H9 (cell line): ENCODE results near the gene SLC25A11. TPM values are rescaled to one million over a fixed set of nuclear protein-coding genes. Genes with fewer than 3 reads are reported as not detected.
A peak's percentile ranks its signal among the peaks of the same experiment; 100 is the strongest.

Source experiments
- DNase-seq: peaks from one replicate; pipeline ENCODE4 v3.0.0-alpha.2; 2017
- H2AFZ ChIP-seq: one replicate; pipeline ENCODE4 v1.6.1; 2013; ENCODE audit warnings: mild to moderate bottlenecking, low read length, control low read depth, moderate library complexity
- H2AK5ac ChIP-seq: 2 replicates; pipeline ENCODE4 v1.6.1; 2013; ENCODE audit warnings: low read length, control low read depth, mixed read lengths; ENCODE audit not compliant: insufficient read length
- H2BK120ac ChIP-seq: one replicate; pipeline ENCODE4 v1.6.1; 2013; ENCODE audit warnings: low read depth, mild to moderate bottlenecking, low read length, control low read depth, inconsistent platforms; ENCODE audit not compliant: poor library complexity, severe bottlenecking
- H2BK12ac ChIP-seq: 2 replicates; pipeline ENCODE4 v1.6.1; 2013; ENCODE audit warnings: low read length, control low read depth, mixed read lengths, low read depth; ENCODE audit not compliant: insufficient read length
- H2BK15ac ChIP-seq: 2 replicates; pipeline ENCODE4 v1.6.1; 2013; ENCODE audit warnings: low read depth, low read length, control low read depth
- H2BK20ac ChIP-seq: one replicate; pipeline ENCODE4 v1.6.1; 2013; ENCODE audit warnings: low read depth, mild to moderate bottlenecking, low read length, control low read depth, inconsistent platforms; ENCODE audit not compliant: poor library complexity, severe bottlenecking
- H2BK5ac ChIP-seq: 2 replicates; pipeline ENCODE4 v1.6.1; 2013; ENCODE audit warnings: low read length, control low read depth, mixed read lengths; ENCODE audit not compliant: insufficient read length
- H3K14ac ChIP-seq: 2 replicates; pipeline ENCODE4 v1.6.1; 2013; ENCODE audit warnings: low read length, control low read depth; ENCODE audit not compliant: insufficient read depth
- H3K18ac ChIP-seq: 2 replicates; pipeline ENCODE4 v1.6.1; 2013; ENCODE audit warnings: low read depth, mild to moderate bottlenecking, mixed read lengths, low read length, control low read depth; ENCODE audit not compliant: insufficient read length
- H3K23ac ChIP-seq: 2 replicates; pipeline ENCODE4 v1.6.1; 2013; ENCODE audit warnings: low read length, control low read depth, mixed read lengths, low read depth; ENCODE audit not compliant: insufficient read length
- H3K23me2 ChIP-seq: 2 replicates; pipeline ENCODE4 v1.6.1; 2013; ENCODE audit warnings: low read depth, mild to moderate bottlenecking, mixed read lengths, low read length, control low read depth; ENCODE audit not compliant: insufficient read length, poor library complexity, severe bottlenecking
- H3K27ac ChIP-seq: 2 replicates; pipeline ENCODE4 v1.5.1; 2013; ENCODE audit warnings: low read length, control low read depth, mixed read lengths, low read depth; ENCODE audit not compliant: insufficient read length
- H3K27me3 ChIP-seq: 2 replicates; pipeline ENCODE4 v1.6.1; 2013; ENCODE audit warnings: low read length, control low read depth, inconsistent platforms; ENCODE audit not compliant: insufficient read depth
- H3K4ac ChIP-seq: 2 replicates; pipeline ENCODE4 v1.6.1; 2013; ENCODE audit warnings: low read depth, mild to moderate bottlenecking, control low read depth, inconsistent platforms, low read length, moderate library complexity
- H3K4me1 ChIP-seq: 2 replicates; pipeline ENCODE4 v1.6.1; 2013; ENCODE audit warnings: low read length, control low read depth, inconsistent platforms; ENCODE audit not compliant: insufficient read depth
- H3K4me2 ChIP-seq: 2 replicates; pipeline ENCODE4 v1.6.1; 2013; ENCODE audit warnings: low read length, control low read depth, mixed read lengths; ENCODE audit not compliant: insufficient read length, insufficient read depth
- H3K56ac ChIP-seq: 2 replicates; pipeline ENCODE4 v1.6.1; 2013; ENCODE audit warnings: low read depth, mild to moderate bottlenecking, mixed read lengths, low read length, control low read depth; ENCODE audit not compliant: insufficient read length
- H3K79me1 ChIP-seq: 2 replicates; pipeline ENCODE4 v1.6.1; 2013; ENCODE audit warnings: low read depth, mild to moderate bottlenecking, moderate library complexity, low read length, control low read depth, inconsistent platforms; ENCODE audit not compliant: insufficient read depth, poor library complexity, severe bottlenecking
- H3K79me2 ChIP-seq: 2 replicates; pipeline ENCODE4 v1.6.1; 2013; ENCODE audit warnings: low read length, control low read depth, inconsistent platforms; ENCODE audit not compliant: insufficient read depth
- H3K9ac ChIP-seq: 2 replicates; pipeline ENCODE4 v1.6.1; 2013; ENCODE audit warnings: low read length, control low read depth, mixed read lengths; ENCODE audit not compliant: insufficient read length; ENCODE audit errors: extremely low read depth
- H3K9me3 ChIP-seq: one replicate; pipeline ENCODE4 v1.6.1; 2013; ENCODE audit warnings: low read depth, low read length, inconsistent platforms; ENCODE audit not compliant: control insufficient read depth
- H3T11ph ChIP-seq: one replicate; pipeline ENCODE4 v1.6.1; 2013; ENCODE audit warnings: mild to moderate bottlenecking, low read length, control low read depth, inconsistent platforms
- H4K20me1 ChIP-seq: one replicate; pipeline ENCODE4 v1.6.1; 2013; ENCODE audit not compliant: control insufficient read depth, insufficient read length, insufficient read depth
- H4K5ac ChIP-seq: 2 replicates; pipeline ENCODE4 v1.6.1; 2013; ENCODE audit warnings: low read depth, mild to moderate bottlenecking, mixed read lengths, low read length, control low read depth; ENCODE audit not compliant: insufficient read length
- H4K8ac ChIP-seq: replicated peaks from 2 replicates; pipeline ENCODE4 v1.6.1; 2013; ENCODE audit warnings: low read length, control low read depth, mixed read lengths, low read depth; ENCODE audit not compliant: insufficient read length
- H4K91ac ChIP-seq: 2 replicates; pipeline ENCODE4 v1.6.1; 2013; ENCODE audit warnings: low read depth, mild to moderate bottlenecking, moderate library complexity, mixed read lengths, low read length, control low read depth; ENCODE audit not compliant: insufficient read length
- H3K27ac Mint-ChIP-seq, 3 experiments: 2 replicates in 2 of 3; 3 replicates in 1 of 3; pipeline ENCODE4 v1.8.0; 2020 to 2021; ENCODE audit warnings: mixed read lengths in 3 of 3, mild to moderate bottlenecking in 1 of 3, moderate library complexity in 1 of 3
- H3K27me3 Mint-ChIP-seq: 2 replicates; pipeline ENCODE4 v1.8.0; 2021; ENCODE audit warnings: low read depth, mild to moderate bottlenecking, moderate library complexity, mixed read lengths
- H3K36me3 Mint-ChIP-seq, 3 experiments: 2 replicates in 2 of 3; 3 replicates in 1 of 3; pipeline ENCODE4 v1.8.0; 2020 to 2021; ENCODE audit warnings: low read depth in 3 of 3, mixed read lengths in 3 of 3; ENCODE audit not compliant: insufficient read depth in 1 of 3
- H3K4me1 Mint-ChIP-seq, 2 experiments: 2 replicates each; pipeline ENCODE4 v1.8.0; 2020; ENCODE audit warnings: mixed read lengths in 2 of 2
- H3K4me3 Mint-ChIP-seq, 2 experiments: 2 replicates in 1 of 2; 3 replicates in 1 of 2; pipeline ENCODE4 v1.8.0; 2020 to 2021; ENCODE audit warnings: mild to moderate bottlenecking in 2 of 2, mixed read lengths in 2 of 2, moderate library complexity in 1 of 2
- H3K9me3 Mint-ChIP-seq, 2 experiments: 2 replicates in 1 of 2; 3 replicates in 1 of 2; pipeline ENCODE4 v1.8.0; 2020; ENCODE audit warnings: mild to moderate bottlenecking in 2 of 2, mixed read lengths in 2 of 2, moderate library complexity in 1 of 2
- CTCF ChIP-seq: fragments of 200-600 bp; sonication (generic); conservative IDR thresholded peaks from 3 replicates; pipeline ENCODE4 v1.8.0; 2021; ENCODE audit warnings: antibody characterized with exemption, mild to moderate bottlenecking
- WGBS: extraction: QIAGEN DNeasy Blood & Tissue Kit; methylation state at CpG from one replicate; pipeline ENCODE4 v1.1.7; 2013; ENCODE audit warnings: missing lambda C conversion rate, low lambda C conversion rate, mixed read lengths; ENCODE audit not compliant: insufficient read length; ENCODE audit errors: extremely low coverage; 5-methylcytosine and 5-hydroxymethylcytosine counted together
- total RNA-seq: library from RNA; stranded (reverse); gene quantifications from 2 replicates; pipeline ENCODE4 v1.2.1, GENCODE V29; 2021

SLC25A11 gene
- total RNA-seq, 1 experiment from 2014 or later: 74.9 TPM

GRCh38 chr17:4947010-4947410 lies 7.2 kb upstream of the SLC25A11 start:
- no peaks in the 10 kb centered on the region for H3K9me3 ChIP-seq
- H3K9ac ChIP-seq: peak overlapping the region; percentile 42
- H3K4me2 ChIP-seq: peak overlapping the region; percentile 72
- no peak overlapping the region for H2BK12ac ChIP-seq
- no peak overlapping the region for H2BK20ac ChIP-seq
- peaks cover 5% of the 10 kb centered on the region for H3K27me3 Mint-ChIP-seq
- H3K9me3 Mint-ChIP-seq: peaks cover 0 to 2% of the 10 kb centered on the region in 2 experiments; a peak in 2 of 5 replicates
- no peak overlapping the region for H3K27ac ChIP-seq
- H2AFZ ChIP-seq: no peak overlapping the region
- H4K5ac ChIP-seq: no peak overlapping the region
- peak overlapping the region; percentile 95 to 100 for H3K4me3 Mint-ChIP-seq
- H3K18ac ChIP-seq: no peak overlapping the region
- peaks cover 23% of the 10 kb centered on the region for H3K23me2 ChIP-seq
- H3K4me1 Mint-ChIP-seq: peaks cover 37 to 38% of the 10 kb centered on the region in 2 experiments
- H3K36me3 Mint-ChIP-seq: peaks cover 27 to 55% (median 46%) of the 10 kb centered on the region in 3 experiments
- no CpG with 5 or more reads among the region's 7 CpGs for WGBS
- H3K79me2 ChIP-seq: peaks cover 13% of the 10 kb centered on the region; the same call in 1 of the 2 replicates
- no peaks in the 10 kb centered on the region for H4K20me1 ChIP-seq
- peaks cover 4% of the 10 kb centered on the region; the same call in 1 of the 2 replicates for H3K4me1 ChIP-seq
- H4K91ac ChIP-seq: no peak overlapping the region
- H2AK5ac ChIP-seq: no peak overlapping the region
- no peak overlapping the region for H3T11ph ChIP-seq
- TF ChIP-seq CTCF: no peak
- no peak for DNase-seq
- H3K27ac Mint-ChIP-seq: peak overlapping the region; percentile 32 to 92 (median 78); a peak in 6 of 7 replicates
- no peak overlapping the region for H2BK120ac ChIP-seq
- H2BK15ac ChIP-seq: no peak overlapping the region
- H2BK5ac ChIP-seq: no peak overlapping the region
- no peak overlapping the region; the same call in 1 of the 2 replicates for H3K4ac ChIP-seq
- H3K79me1 ChIP-seq: peaks cover 4% of the 10 kb centered on the region
- H3K27me3 ChIP-seq: no peaks in the 10 kb centered on the region
- no peak overlapping the region for H3K56ac ChIP-seq
- no peak overlapping the region for H4K8ac ChIP-seq
- 0 out of 2 replicates have a peak overlapping the region, but pooled peaks have one; percentile 31 for H3K14ac ChIP-seq
- H3K23ac ChIP-seq: no peak overlapping the region
